Gastroesophageal sphincter (tissue), 4 donors: Measurements from ENCODE around the gene EHMT1. TPM values are rescaled to one million over a fixed set of nuclear protein-coding genes. Genes with fewer than 3 reads are reported as not detected.

Experiments
- ATAC-seq: fragments of 150-250 bp; one replicate; pipeline ENCODE4 v1.9.1; 2016; ENCODE audit warnings: mild to moderate bottlenecking, moderate library complexity
- H3K27ac ChIP-seq, 4 donors: fragments of 200-600 bp; sonication (generic) in 3 of 4; 1 replicate in 3 of 4; 2 replicates in 1 of 4; pipeline ENCODE4 v1.5.1; 2016 to 2019
- H3K27me3 ChIP-seq: fragments of 200-600 bp; sonication (generic); one replicate; pipeline ENCODE4 v1.5.1; 2019
- H3K36me3 ChIP-seq, 2 donors: fragments of 200-600 bp; sonication (generic); one replicate each; pipeline ENCODE4 v1.5.1; 2019; ENCODE audit warnings: control low read depth in 1 of 2
- H3K4me1 ChIP-seq, 3 donors: fragments of 200-600 bp; sonication (generic); 1 replicate in 2 of 3; 2 replicates in 1 of 3; pipeline ENCODE4 v1.5.1; 2016 to 2019; ENCODE audit warnings: control low read depth in 2 of 3
- H3K4me3 ChIP-seq, 2 donors: fragments of 200-600 bp; sonication (generic); one replicate each; pipeline ENCODE4 v1.5.1; 2019; ENCODE audit warnings: mild to moderate bottlenecking in 1 of 2, moderate library complexity in 1 of 2
- H3K9me3 ChIP-seq, 3 donors: fragments of 200-600 bp; sonication (generic); one replicate each; pipeline ENCODE4 v1.5.1; 2017 to 2019; ENCODE audit warnings: control low read depth in 2 of 3
- EP300 ChIP-seq: sonication (generic); formaldehyde crosslinking; IDR thresholded peaks from one replicate; pipeline ENCODE4 v1.6.1; 2017; ENCODE audit warnings: antibody characterized with exemption, mild to moderate bottlenecking
- POLR2A ChIP-seq, 2 donors: fragments of 450-650 bp; IDR thresholded peaks; one replicate each; pipeline ENCODE4 v1.6.1; 2017; ENCODE audit warnings: antibody characterized with exemption in 2 of 2, mild to moderate bottlenecking in 2 of 2, moderate library complexity in 1 of 2
- POLR2AphosphoS5 ChIP-seq: sonication (generic); formaldehyde crosslinking; IDR thresholded peaks from one replicate; pipeline ENCODE4 v1.6.1; 2017; ENCODE audit warnings: antibody characterized with exemption
- WGBS, 2 donors: methylation state at CpG; one replicate each; pipeline ENCODE4 v1.1.5; 2018; ENCODE audit warnings: low coverage in 1 of 2; 5-methylcytosine and 5-hydroxymethylcytosine counted together
- total RNA-seq, 4 donors: library from RNA; depleted of rRNA; stranded (reverse); fragments of >200 nt; gene quantifications; one replicate each; pipeline ENCODE4 v1.1.0, GENCODE V29; 2016
- TF ChIP-seq, protein P1 (sequence below), 4 experiments: fragments of 200-600 bp in 2 of 4; fragments of 450-650 bp in 2 of 4; sonication (generic) in 1 of 4; IDR thresholded peaks; one replicate each; pipeline ENCODE4 v1.5.1; 2017 to 2019; ENCODE audit warnings: antibody characterized with exemption in 4 of 4, mild to moderate bottlenecking in 2 of 4, moderate library complexity in 2 of 4

The EHMT1 gene
- total RNA-seq, 4 donors from 2014 or later: 49.2 to 79.7 (median 64.7) TPM

DNA sequence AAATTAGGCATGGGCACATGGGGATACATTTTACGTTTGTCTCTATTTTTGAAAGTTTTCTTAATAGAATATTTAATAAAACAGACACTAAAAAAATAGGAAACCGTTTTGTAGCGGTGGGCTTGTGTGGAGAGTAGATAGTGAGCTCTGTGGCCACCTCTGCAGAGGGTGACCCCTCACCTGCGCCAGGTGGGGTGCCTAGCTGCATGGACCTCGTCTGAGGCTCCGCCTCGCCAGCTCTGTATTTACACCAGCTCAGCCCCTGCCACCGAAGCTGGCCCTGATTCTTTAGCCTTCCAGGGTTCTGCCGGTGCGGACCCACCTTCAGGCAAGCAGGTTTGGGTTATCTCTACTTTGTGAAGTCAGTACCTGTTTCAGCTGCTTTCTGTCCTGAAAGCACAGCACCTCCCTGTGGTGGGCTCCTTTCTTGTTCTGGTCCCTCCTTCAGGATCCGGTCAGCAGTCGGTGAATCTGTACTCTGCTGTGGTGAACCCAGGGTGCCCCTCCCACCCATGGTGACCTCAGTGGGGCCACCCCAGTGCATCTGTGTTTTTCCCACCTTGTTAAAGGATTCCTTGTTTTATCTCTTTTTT, 153.6 kb downstream of the EHMT1 start:
- Histone ChIP-seq H3K36me3 (peaks cover 0 to 89% of the 10 kb centered on the region in 2 donors), H3K4me3 (no peak overlapping the region)
- WGBS, 2 donors: 80 to 82% methylated on average over 4 to 11 of the region's 12 CpGs

DNA sequence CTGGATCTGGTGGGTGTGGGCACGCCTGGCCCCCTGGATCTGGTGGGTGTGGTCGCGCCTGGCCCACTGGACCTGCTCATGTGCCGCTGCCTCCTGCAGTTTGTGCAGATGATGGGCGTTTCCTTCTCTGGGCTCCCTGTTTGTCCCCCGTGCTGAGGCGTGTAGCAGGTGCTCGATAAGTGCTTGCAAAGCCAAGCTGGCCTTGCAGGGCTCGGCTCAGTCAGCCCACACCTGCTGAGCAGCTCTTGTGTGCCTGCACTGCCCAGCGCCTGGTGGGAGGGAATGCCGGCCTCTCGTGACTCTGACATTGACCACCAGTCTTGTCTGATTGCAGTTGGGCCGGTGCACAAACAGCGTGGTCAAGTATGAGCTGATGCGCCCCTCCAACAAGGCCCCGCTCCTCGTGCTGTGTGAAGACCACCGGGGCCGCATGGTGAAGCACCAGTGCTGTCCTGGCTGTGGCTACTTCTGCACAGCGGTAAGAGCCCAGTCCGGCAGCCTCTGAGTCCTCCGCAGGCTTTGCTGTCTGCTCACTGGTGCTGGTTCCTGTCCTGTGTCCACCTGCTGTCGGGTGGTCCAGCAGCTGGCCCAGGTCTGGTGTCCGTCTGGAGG, 156.1 kb downstream of the EHMT1 start:
- WGBS, 2 donors: 100% methylated on average over 2 of the region's 24 CpGs; no CpG with 5 or more reads in 1 of the 2 donors

More for the DNA sequence above, 153.6 kb downstream of the EHMT1 start:
- no peaks in the 10 kb centered on the region for H3K27me3 ChIP-seq
- no peaks in the 10 kb centered on the region for H3K4me1 ChIP-seq
- peaks cover 0 to 10% (median 0%) of the 10 kb centered on the region in 3 donors for H3K9me3 ChIP-seq
- ATAC-seq: no peak
- no peak overlapping the region for H3K27ac ChIP-seq
- TF ChIP-seq POLR2A (IDR thresholded peaks at IDR 0.05) (no peak), POLR2AphosphoS5 (no peak), EP300 (no peak)
- TF ChIP-seq, protein P1, sequence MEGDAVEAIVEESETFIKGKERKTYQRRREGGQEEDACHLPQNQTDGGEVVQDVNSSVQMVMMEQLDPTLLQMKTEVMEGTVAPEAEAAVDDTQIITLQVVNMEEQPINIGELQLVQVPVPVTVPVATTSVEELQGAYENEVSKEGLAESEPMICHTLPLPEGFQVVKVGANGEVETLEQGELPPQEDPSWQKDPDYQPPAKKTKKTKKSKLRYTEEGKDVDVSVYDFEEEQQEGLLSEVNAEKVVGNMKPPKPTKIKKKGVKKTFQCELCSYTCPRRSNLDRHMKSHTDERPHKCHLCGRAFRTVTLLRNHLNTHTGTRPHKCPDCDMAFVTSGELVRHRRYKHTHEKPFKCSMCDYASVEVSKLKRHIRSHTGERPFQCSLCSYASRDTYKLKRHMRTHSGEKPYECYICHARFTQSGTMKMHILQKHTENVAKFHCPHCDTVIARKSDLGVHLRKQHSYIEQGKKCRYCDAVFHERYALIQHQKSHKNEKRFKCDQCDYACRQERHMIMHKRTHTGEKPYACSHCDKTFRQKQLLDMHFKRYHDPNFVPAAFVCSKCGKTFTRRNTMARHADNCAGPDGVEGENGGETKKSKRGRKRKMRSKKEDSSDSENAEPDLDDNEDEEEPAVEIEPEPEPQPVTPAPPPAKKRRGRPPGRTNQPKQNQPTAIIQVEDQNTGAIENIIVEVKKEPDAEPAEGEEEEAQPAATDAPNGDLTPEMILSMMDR (IDR thresholded peaks at IDR 0.05): no peak

DNA sequence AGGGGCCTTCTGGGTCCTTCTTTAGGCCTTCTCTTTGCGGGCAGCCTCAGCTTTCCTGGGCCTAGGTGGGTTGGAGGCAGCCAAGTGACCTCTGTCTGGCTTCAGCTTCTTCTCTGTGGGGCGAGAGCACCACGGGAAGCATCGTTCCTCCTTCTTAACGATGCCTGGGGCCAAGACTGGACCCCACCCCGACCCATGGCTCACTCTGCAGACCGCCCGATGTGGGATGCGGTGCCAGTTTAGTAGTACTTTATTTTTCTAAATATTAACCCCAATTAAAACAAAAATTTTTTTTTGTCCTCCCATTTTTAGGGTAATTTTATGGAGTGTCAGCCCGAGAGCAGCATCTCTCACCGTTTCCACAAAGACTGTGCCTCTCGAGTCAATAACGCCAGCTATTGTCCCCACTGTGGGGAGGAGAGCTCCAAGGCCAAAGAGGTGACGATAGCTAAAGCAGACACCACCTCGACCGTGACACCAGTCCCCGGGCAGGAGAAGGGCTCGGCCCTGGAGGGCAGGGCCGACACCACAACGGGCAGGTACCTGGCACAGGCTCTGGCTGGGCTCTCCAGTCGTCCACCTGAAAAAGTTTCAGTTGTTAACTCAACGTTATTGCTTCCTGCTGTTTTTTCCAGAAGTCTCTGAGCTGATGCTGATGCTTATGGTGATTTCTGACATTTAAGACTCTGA, 157.6 kb downstream of the EHMT1 start:
- TF ChIP-seq, protein P1 (IDR thresholded peaks at IDR 0.05): no peak
- 72 to 89% methylated on average over 3 to 16 of the region's 22 CpGs for WGBS, 2 donors
- no peak for ATAC-seq
- H3K27ac ChIP-seq: no peak overlapping the region
- no peak overlapping the region for H3K4me3 ChIP-seq
- peaks cover 0 to 89% of the 10 kb centered on the region in 2 donors for H3K36me3 ChIP-seq
- no peaks in the 10 kb centered on the region for H3K27me3 ChIP-seq
- no peaks in the 10 kb centered on the region for H3K9me3 ChIP-seq
- no peaks in the 10 kb centered on the region for H3K4me1 ChIP-seq

More for the DNA sequence above, 156.1 kb downstream of the EHMT1 start:
- TF ChIP-seq EP300: no peak
- TF ChIP-seq POLR2A (IDR thresholded peaks at IDR 0.05): no peak
- TF ChIP-seq POLR2AphosphoS5: no peak
- TF ChIP-seq, protein P1 (IDR thresholded peaks at IDR 0.05): no peak
- ATAC-seq: no peak
- H3K27ac ChIP-seq: no peak overlapping the region
- peaks cover 0 to 9% (median 0%) of the 10 kb centered on the region in 3 donors for H3K9me3 ChIP-seq
- H3K4me1 ChIP-seq: no peaks in the 10 kb centered on the region
- no peak overlapping the region for H3K4me3 ChIP-seq
- H3K36me3 ChIP-seq: peaks cover 0 to 100% of the 10 kb centered on the region in 2 donors
- no peaks in the 10 kb centered on the region for H3K27me3 ChIP-seq

DNA sequence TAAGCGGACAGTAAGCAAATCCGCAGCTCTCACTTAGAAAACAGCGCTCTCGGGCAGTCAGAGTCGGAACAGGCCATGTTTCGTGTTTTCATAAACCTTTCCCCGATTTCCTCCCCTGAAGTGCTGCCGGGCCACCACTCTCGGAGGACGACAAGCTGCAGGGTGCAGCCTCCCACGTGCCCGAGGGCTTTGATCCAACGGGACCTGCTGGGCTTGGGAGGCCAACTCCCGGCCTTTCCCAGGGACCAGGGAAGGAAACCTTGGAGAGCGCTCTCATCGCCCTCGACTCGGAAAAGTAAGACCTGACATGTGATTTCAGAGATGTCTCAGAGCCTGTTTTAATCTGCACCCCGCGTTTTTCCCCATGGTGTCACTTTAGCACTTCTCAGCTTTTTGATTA, 159.0 kb downstream of the EHMT1 start:
- TF ChIP-seq POLR2AphosphoS5 (no peak), EP300 (no peak), POLR2A (IDR thresholded peaks at IDR 0.05) (no peak)
- TF ChIP-seq, protein P1 (IDR thresholded peaks at IDR 0.05): no peak
- Histone ChIP-seq H3K36me3 (peaks cover 0 to 89% of the 10 kb centered on the region in 2 donors), H3K4me3 (no peak overlapping the region), H3K27me3 (no peaks in the 10 kb centered on the region), H3K9me3 (no peaks in the 10 kb centered on the region), H3K4me1 (no peaks in the 10 kb centered on the region), H3K27ac (no peak overlapping the region)
- 76 to 83% methylated on average over 10 of the region's 20 CpGs for WGBS, 2 donors
- no peak for ATAC-seq
